ENCODE results near the gene ZNF728.
A peak's percentile ranks its signal among the peaks of the same experiment; 100 is the strongest.
"Not testable (repeated sequence)": the region's sequence is repeated elsewhere in the genome, so short reads cannot be mapped to it uniquely, and the experiment has no call there.

The ZNF728 gene

DNA sequence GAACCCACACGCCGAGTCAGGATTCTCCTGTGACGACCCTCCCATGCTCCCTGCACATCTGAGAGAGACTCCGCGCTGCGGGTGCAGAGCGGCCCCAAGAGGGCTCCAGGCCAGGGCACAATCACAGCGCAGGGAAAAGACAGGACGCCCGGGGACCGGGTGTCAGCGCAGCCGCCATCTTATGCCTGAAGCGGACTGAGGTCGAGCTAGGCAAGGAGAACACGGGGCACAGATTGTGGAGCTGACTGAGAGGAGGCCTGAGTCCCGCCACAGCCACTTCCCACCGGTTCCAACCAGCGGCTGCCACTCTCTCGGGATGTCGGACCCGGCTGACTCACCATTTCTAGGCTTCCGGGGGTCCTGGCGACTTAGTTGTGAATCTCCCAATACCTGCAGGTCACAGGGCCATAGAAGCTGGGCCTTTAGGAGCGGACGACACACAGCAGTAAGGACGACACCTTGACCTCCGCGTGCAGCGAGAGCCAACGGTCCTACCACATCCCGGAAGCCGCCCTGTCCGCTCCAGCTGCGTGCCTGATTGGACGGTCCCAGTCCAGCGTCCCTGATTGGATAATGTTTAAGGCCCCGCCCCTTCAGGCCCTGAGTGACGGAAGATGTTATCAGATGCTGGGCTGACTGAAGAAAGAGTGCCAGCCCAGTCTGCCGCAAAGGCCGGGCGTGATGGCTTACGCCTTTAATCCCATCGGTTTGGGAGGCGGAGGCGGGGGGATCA is at the start of gene ZNF728:
Gene ZNF728, minus strand, starts transcription at position 487 of the 733 bp plus-strand sequence. Its CDS starts 146 bp downstream, at position 341.
- peak; percentile 4 for DNase-seq (ENCODE audit: low spot score)

DNA sequence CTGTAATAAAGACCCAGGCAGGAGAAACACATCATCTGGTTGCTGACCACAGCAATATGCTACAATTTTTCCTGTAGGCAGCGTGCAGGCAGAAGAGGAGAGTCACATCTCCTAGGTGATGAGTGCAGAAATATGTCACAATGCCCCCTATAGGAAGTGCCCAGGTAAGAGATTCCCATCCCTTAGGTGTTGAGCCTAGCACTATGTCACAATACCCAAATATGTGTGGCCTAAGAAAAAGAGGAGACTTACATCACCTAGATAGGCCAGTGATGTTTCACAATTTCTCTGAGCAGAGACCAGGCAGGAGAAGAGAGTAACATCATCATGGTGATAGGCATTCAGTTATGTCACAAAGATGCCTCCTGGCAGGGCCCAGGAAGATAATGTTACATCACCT is 49.4 kb upstream of the ZNF728 start:
- DNase-seq (ENCODE audit: low spot score): no peak

- no peak for DNase-seq (ENCODE audit: low spot score)
Observed at GRCh38 chr19:23049256-23049655, 46.3 kb upstream of the ZNF728 start.

DNA sequence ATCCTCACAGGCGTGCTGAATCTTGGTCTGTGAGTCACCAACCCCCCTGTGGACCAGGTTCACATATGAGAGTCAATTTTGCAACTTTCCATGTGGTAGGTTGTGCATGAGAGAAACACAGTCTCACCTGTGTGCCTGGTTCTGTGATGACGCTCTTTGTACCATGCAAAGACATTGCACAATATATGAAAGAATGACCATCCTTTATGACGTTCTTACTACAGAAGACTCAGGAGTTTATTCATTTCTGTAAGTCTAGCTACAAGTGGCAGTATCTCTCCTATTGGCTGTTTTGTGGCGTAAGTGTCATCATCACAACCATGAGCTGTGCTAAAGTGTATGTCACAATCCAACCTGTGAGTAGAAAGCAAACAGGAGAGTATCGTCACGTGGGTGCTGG is 43.8 kb upstream of the ZNF728 start:
- no peak for DNase-seq (ENCODE audit: low spot score)

DNA sequence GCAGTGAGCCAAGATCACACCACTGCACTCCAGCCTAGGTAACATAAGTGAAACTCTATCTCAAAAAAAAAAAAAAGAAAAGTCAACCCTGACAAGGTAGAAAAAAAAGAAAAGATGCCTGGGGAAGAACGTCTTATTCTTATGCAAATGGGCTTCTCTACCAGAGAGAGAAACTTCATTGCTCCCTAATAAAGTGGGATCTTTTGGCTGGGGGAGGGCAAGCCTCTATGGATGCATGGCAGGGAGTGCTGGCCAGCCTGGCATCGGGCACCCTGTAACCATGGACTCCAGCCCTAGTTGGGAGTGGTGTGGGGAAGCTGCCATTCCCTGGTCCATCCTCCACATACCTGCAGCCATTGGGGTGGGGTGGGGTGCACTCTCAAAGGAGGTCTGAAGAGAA is 30.7 kb upstream of the ZNF728 start:
- DNase-seq (ENCODE audit: low spot score): no peak

DNA sequence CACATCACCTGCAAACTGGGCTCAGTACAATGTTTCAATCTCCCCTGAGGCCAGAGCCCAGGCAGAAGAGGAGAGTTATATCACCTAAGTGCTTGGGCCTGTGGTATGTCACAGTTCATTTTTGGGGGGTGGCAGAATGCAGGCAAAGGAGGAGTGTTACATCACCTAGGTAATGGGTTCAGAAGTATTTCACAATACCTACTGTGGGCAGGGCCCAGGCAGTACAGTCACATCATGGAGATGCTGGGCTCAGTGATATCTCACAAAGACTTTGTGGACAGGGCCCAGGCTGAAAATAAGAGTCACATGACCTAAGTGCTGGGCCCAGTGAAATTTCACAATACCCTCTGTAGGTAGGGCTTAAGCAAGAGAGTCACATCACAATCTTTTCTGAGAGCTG is 12.7 kb upstream of the ZNF728 start:
- no peak for DNase-seq (ENCODE audit: low spot score)

DNA sequence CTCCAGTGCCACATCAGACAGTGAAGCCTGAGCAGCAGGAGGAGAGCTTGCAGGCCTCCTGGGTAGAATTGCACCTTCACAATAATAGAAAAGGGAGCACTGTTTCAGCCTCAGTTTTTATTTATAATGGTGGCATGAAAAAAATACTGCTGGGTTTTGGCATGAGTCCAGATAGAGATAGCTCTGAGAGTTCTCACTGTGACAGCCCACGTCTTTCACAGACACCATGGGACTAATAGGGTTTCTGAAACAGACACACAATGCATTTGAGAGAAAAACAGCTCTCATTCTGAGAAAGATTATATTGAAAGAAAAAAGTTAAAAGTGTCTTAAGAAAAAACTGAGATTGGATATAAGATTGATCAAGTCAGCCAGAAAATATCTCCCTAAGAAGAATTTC is 8.0 kb downstream of the ZNF728 start:
- DNase-seq (ENCODE audit: low spot score): not testable (repeated sequence)

- no peak for DNase-seq (ENCODE audit: low spot score)
Observed at GRCh38 chr19:22976248-22976647, 26.7 kb downstream of the ZNF728 start.

- DNase-seq (ENCODE audit: low spot score): not testable (repeated sequence)
Observed at GRCh38 chr19:22975546-22976136, 27.3 kb downstream of the ZNF728 start.

DNA sequence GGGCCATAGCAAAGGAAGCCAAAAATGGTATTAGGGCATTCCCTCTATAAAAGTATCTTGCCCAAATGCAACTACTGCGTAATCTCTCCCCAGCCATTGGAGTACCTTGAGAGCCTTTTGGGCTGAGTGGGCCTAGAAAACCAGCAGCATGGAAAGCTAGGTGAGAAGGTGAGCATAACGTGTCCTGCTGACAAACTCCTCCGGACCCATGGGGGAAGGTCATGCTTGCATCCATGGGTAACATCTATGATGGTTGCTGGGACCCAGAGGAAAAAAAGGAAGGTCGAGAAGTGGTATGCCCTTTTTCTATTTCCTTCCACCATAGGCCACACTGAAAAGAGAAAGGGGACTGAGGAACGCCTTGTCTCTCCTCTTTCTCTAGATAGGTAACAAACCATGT is 57.4 kb downstream of the ZNF728 start:
- no peak for DNase-seq (ENCODE audit: low spot score)

GRCh38 chr19:22935151-22935550 is 67.8 kb downstream of the ZNF728 start:
- no peak for DNase-seq (ENCODE audit: low spot score)

DNA sequence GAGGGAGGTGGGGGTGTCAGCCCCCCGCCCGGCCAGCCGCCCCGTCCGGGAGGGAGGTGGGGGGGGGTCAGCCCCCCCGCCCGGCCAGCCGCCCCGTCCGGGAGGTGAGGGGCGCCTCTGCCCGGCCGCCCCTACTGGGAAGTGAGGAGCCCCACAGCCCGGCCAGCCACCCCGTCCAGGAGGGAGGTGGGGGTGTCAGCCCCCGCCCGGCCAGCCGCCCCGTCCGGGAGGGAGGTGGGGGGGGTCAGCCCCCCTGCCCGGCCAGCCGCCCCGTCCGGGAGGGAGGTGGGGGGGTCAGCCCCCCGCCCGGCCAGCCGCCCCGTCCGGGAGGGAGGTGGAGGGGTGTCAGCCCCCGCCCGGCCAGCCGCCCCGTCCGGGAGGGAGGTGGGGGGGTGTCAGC is 75.4 kb downstream of the ZNF728 start:
- not testable (repeated sequence) for DNase-seq (ENCODE audit: low spot score)

DNA sequence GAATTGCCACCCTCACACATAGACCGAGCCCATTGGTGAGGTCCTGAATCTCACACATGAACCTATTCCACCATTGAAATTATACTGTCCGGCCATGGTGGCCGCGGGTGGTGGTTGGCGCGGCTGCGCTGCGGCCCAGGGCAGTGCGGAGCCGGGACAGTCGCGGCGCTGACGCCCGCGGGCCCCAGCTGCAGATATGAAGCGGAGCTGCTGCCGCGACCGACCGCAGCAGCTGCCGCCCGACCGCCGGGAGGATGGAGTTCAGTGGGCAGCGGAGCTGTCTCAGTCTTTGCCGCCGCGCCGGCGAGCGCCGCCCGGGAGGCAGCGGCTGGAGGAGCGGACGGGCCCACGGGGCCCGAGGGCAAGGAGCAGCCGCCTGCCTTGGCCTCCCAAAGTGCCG is 77.8 kb downstream of the ZNF728 start:
- not testable (repeated sequence) for DNase-seq (ENCODE audit: low spot score)
